OCI-LY7 (cell line): ENCODE results near the gene FCER1G. TPM values are rescaled to one million over a fixed set of nuclear protein-coding genes. Genes with fewer than 3 reads are reported as not detected.

Source experiments
- BruUV-seq: library from RNA; stranded (reverse); fragments of 400-500 nt; replicated peaks from 2 replicates; lab custom pipeline; 2021; lab: Mats Ljungman, UMichigan
- CTCF ChIA-PET: fragments of 300-600 bp; sonication (Branson Sonifier 250); formaldehyde crosslinking; loops from one replicate; lab custom pipeline; 2022; ENCODE audit warnings: antibody characterized with exemption; ENCODE audit not compliant: unreplicated experiment; lab: Charles Lee
- POLR2A ChIA-PET: fragments of 300-600 bp; sonication (Branson Sonifier 250); formaldehyde crosslinking; loops from one replicate; lab custom pipeline; 2022; ENCODE audit warnings: antibody characterized with exemption; lab: Charles Lee
- DNase-seq: peaks from one replicate; pipeline ENCODE4 v3.0.0-alpha.2; 2015; ENCODE audit warnings: low spot score
- H2AFZ ChIP-seq: fragments of 200-600 bp; sonication (generic), shearing (Covaris generic); 2 replicates; pipeline ENCODE4 v1.6.1; 2014; ENCODE audit warnings: mild to moderate bottlenecking, antibody characterized with exemption, low read length, moderate library complexity
- H3K27ac ChIP-seq: fragments of 200-600 bp; sonication (generic); 2 replicates; pipeline ENCODE4 v1.5.1; 2014; ENCODE audit warnings: mixed run types, low read depth, mild to moderate bottlenecking, moderate library complexity, low read length, inconsistent platforms; ENCODE audit not compliant: poor library complexity, severe bottlenecking
- H3K36me3 ChIP-seq: fragments of 200-600 bp; sonication (generic); 2 replicates; pipeline ENCODE4 v1.6.1; 2014; ENCODE audit warnings: mild to moderate bottlenecking, antibody characterized with exemption, low read length, moderate library complexity, mixed read lengths; ENCODE audit not compliant: insufficient read depth
- H3K4me1 ChIP-seq: fragments of 200-600 bp; sonication (generic); 2 replicates; pipeline ENCODE4 v1.5.1; 2014; ENCODE audit warnings: mild to moderate bottlenecking, low read length; ENCODE audit not compliant: insufficient read depth, poor library complexity, severe bottlenecking
- H3K4me2 ChIP-seq: fragments of 200-600 bp; sonication (generic); 2 replicates; pipeline ENCODE4 v1.6.1; 2014; ENCODE audit warnings: mild to moderate bottlenecking, low read length
- H3K4me3 ChIP-seq: fragments of 200-600 bp; sonication (generic); 2 replicates; pipeline ENCODE4 v1.5.1; 2014; ENCODE audit warnings: mild to moderate bottlenecking, low read depth, low read length; ENCODE audit not compliant: poor library complexity, severe bottlenecking
- H3K79me2 ChIP-seq: fragments of 200-600 bp; sonication (generic); 2 replicates; pipeline ENCODE4 v1.6.1; 2016; ENCODE audit warnings: low read depth, mild to moderate bottlenecking, low read length, moderate library complexity, mixed read lengths; ENCODE audit not compliant: insufficient read depth
- H3K9me2 ChIP-seq: fragments of 200-600 bp; sonication (generic); 2 replicates; pipeline ENCODE4 v1.6.1; 2016; ENCODE audit warnings: mild to moderate bottlenecking, low read length, mixed read lengths; ENCODE audit not compliant: insufficient read depth
- H3K9me3 ChIP-seq: fragments of 200-600 bp; sonication (generic); 2 replicates; pipeline ENCODE4 v1.6.1; 2014; ENCODE audit warnings: mild to moderate bottlenecking, mixed run types, low read length, mixed read lengths
- H4K20me1 ChIP-seq: fragments of 200-600 bp; sonication (generic); 2 replicates; pipeline ENCODE4 v1.6.1; 2014; ENCODE audit warnings: mild to moderate bottlenecking, antibody characterized with exemption, low read length, moderate library complexity, mixed read lengths; ENCODE audit not compliant: insufficient read depth
- EZH2phosphoT487 ChIP-seq: fragments of 200-600 bp; sonication (generic); IDR thresholded peaks from 2 replicates; pipeline ENCODE4 v1.6.1; 2018; ENCODE audit warnings: low read depth, borderline replicate concordance, mild to moderate bottlenecking, mixed run types, antibody characterized with exemption, low read length, moderate library complexity, mixed read lengths
- intact Hi-C: fragments of 100-400 bp; cut with micrococcal nuclease; formaldehyde crosslinking; loops from one replicate; pipeline ENCODE4 v1.10.0; 2022; ENCODE audit not compliant: unreplicated experiment
- total RNA-seq, 2 experiments: library from RNA; depleted of rRNA in 1 of 2; stranded (reverse); fragments of >200 nt in 1 of 2; shearing (Covaris generic) in 1 of 2; gene quantifications; 2 replicates each; pipeline ENCODE4 v1.2.3, GENCODE V29; 2014 to 2022
- TF ChIP-seq, protein P1 (sequence below): fragments of 200-600 bp; sonication (generic); conservative IDR thresholded peaks from 2 replicates; pipeline ENCODE4 v1.5.1; 2014; ENCODE audit warnings: mild to moderate bottlenecking, antibody characterized with exemption, low read length, moderate library complexity, mixed read lengths

Gene FCER1G
- total RNA-seq, 2 experiments from 2014 or later: 0.88 to 3.2 TPM

DNA sequence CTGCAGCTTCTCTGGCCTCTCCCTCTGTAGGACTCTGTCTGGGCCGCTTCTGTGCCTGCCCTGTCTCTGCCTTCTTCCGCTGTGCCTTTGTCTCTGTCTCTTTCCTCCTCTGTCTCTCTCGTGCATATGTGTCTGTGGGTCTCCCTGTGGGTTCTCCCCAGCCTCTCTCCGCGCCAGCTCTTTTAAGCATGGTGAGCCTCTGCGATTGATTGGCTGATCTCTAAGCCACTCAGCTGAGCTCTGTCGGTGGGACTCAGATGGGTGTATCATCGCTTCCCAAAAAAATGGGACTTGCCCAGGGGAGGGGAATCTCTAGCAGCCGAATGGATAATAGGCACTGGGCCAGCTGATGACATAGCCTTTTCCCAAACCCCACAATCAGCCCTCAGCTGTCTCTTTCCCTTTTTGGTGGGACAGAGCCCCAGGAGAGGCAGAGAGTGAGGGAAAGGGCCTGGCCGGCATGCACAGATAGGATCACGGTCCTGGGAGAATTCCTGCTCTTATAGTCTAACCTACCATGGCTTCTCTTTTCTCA lies 16.1 kb upstream of the FCER1G start, which contains the start of gene ADAMTS4:
Gene ADAMTS4 (minus strand): TSS at position 158 of the 535 bp plus-strand sequence. CDS start 427 bp downstream, outside the sequence.
- CTCF ChIA-PET: no interaction called here
- intact Hi-C loops: no loop called here
- POLR2A ChIA-PET: interaction anchor here (0.6 kb wide), 1 partner anchor 44 kb away, joined by 3 read pairs; no protein-coding TSS in a partner anchor
- no peaks in the 10 kb centered on the region for H3K9me2 ChIP-seq
- H3K79me2 ChIP-seq: peaks cover 4% of the 10 kb centered on the region; the same call in 1 of the 2 replicates
- no peak for DNase-seq
- H3K4me3 ChIP-seq: no peak within 1 kb of the TSS
- H3K4me1 ChIP-seq: peaks cover 52% of the 10 kb centered on the region
- peaks cover 5% of the 10 kb centered on the region for H3K36me3 ChIP-seq
- no TSS peak for BruUV-seq
- TF ChIP-seq, protein P1, sequence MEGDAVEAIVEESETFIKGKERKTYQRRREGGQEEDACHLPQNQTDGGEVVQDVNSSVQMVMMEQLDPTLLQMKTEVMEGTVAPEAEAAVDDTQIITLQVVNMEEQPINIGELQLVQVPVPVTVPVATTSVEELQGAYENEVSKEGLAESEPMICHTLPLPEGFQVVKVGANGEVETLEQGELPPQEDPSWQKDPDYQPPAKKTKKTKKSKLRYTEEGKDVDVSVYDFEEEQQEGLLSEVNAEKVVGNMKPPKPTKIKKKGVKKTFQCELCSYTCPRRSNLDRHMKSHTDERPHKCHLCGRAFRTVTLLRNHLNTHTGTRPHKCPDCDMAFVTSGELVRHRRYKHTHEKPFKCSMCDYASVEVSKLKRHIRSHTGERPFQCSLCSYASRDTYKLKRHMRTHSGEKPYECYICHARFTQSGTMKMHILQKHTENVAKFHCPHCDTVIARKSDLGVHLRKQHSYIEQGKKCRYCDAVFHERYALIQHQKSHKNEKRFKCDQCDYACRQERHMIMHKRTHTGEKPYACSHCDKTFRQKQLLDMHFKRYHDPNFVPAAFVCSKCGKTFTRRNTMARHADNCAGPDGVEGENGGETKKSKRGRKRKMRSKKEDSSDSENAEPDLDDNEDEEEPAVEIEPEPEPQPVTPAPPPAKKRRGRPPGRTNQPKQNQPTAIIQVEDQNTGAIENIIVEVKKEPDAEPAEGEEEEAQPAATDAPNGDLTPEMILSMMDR: no peak
- TF ChIP-seq EZH2phosphoT487: no peak
- H4K20me1 ChIP-seq: no peaks in the 10 kb centered on the region
- H2AFZ ChIP-seq: no peak within 1 kb of the TSS
- no peak within 1 kb of the TSS for H3K27ac ChIP-seq
- no peaks in the 10 kb centered on the region for H3K9me3 ChIP-seq
- H3K4me2 ChIP-seq: no peak within 1 kb of the TSS

- no peak for TF ChIP-seq EZH2phosphoT487
- TF ChIP-seq, protein P1: no peak
- Histone ChIP-seq H3K4me2 (no peak overlapping the region), H4K20me1 (no peaks in the 10 kb centered on the region), H3K4me1 (peaks cover 47% of the 10 kb centered on the region), H3K36me3 (peaks cover 11% of the 10 kb centered on the region), H3K79me2 (peaks cover 4% of the 10 kb centered on the region; the same call in 1 of the 2 replicates), H3K9me3 (no peaks in the 10 kb centered on the region), H3K4me3 (no peak overlapping the region), H3K9me2 (no peaks in the 10 kb centered on the region), H2AFZ (no peak overlapping the region; the same call in 1 of the 2 replicates), H3K27ac (no peak overlapping the region)
- ChIA-PET POLR2A (no interaction called here), CTCF (no interaction called here)
- no TSS peak for BruUV-seq
- intact Hi-C loops: no loop called here
- DNase-seq: no peak
Observed at GRCh38 chr1:161199506-161200139, 15.5 kb upstream of the FCER1G start.
